Measurements from ENCODE around the gene PITRM1.

GRCh38 chr10:3115685-3116084, 56.9 kb downstream of the PITRM1 start:
- no peak for TF ChIP-seq CTCF (IDR thresholded peaks at IDR 0.05; ENCODE audit: extremely low read depth in 1 of 2, insufficient read depth in 1 of 2, low read depth in 1 of 2, low read length in 2 of 2)
- no peak for TF ChIP-seq EZH2 (IDR thresholded peaks at IDR 0.05; ENCODE audit: borderline replicate concordance, low read depth, low read length, severe bottlenecking)
- TF ChIP-seq MAX (IDR thresholded peaks at IDR 0.05; ENCODE audit: insufficient read depth, insufficient read length): no peak
- TF ChIP-seq FOS (IDR thresholded peaks at IDR 0.05; ENCODE audit: borderline replicate concordance, insufficient read depth, low read length): no peak
- no peak for TF ChIP-seq POLR2A (IDR thresholded peaks at IDR 0.05; ENCODE audit: low read depth, low read length)
- TF ChIP-seq POLR2AphosphoS5 (IDR thresholded peaks at IDR 0.05; ENCODE audit: insufficient read depth, low read depth, low read length): no peak

Measured in endothelial cell of umbilical vein (primary cell).